Ammon's horn (tissue), 1 donor: ENCODE data around the gene NAALADL2.

ENCODE experiments used
- DNase-seq: peaks from one replicate; pipeline ENCODE4 v3.0.0-alpha.2; 2016; ENCODE audit warnings: low spot score

The NAALADL2 gene

DNA sequence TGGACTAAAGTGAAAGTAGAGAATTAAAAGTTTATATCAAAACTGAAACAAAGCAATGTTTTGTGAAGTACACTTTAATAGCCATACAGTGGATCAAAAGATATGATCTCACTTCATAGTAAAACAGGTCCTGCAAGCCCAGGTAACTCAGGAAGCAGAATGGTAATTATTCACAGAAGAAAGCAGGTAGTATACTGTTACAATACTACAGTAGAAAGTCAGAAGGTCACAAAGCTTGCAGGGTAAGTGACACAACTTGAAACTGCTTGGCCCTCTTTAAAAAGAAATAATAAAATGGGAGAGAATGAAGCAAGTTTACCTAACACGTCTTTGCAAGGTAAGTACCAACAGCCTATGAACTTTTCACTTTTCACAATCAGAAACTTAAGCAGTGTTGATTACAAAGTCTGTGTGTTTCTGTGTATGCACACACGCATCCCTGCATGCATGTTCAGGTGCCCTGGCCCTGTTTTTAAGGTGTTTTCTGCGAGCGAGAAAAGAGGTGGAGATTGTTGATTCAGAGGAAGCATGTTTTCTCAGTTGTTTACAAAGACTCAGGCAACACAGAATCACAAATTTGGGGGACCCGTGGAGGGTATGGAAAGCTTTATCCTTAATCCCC lies at the start of gene NAALADL2:
Gene NAALADL2, plus strand, starts transcription at position 221 of the 622 bp plus-strand sequence.
- no peak for DNase-seq

DNA sequence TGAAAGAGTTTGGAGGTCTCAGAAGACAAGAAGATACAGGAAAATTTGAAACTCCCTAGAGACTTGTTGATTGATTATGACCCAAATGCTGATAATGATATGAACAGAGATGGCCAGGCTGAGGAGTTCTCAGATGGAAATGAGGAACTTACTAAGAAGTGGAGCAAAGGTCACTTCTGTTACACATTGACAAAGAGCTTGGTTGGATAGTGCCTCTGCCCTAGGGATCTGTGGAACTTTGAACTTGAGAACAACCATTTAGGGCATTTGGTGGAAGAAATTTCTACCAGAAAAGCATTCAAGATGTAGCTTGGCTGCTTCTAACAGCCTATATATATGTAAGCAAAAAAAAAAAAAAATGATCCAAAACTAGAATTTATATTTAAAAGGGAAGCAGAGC lies 48.9 kb upstream of the NAALADL2 start:
- no peak for DNase-seq

DNA sequence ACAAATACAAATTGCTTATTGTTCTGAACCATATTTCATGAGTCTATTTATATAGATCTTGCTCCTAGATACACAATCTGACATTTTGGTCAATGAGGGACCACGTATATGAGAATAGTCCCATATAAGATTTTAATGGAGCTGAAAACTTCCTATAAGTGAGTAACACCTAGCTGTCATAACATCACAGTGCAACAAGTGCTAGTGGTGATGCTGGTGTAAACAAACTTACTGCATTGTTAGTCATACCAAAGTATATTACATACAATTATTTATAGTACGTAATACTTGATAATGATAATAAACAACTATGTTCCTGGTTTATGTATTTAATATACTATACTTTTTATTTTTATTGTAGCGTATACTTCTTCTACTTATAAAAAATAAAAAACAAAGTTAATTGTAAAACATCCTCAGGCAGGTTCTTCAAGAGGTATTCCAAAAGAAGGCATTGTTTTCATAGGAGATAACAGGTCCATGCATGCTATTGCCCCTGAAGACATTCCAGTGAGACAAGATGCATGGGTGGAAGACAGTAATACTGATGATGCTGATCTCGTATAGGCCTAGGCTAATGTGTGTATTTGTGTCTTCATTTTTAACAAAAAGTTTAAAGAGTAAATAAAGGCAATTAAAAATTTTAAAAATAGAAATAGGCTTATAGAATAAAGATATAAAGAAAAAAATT lies 46.8 kb upstream of the NAALADL2 start:
- no peak for DNase-seq

DNA sequence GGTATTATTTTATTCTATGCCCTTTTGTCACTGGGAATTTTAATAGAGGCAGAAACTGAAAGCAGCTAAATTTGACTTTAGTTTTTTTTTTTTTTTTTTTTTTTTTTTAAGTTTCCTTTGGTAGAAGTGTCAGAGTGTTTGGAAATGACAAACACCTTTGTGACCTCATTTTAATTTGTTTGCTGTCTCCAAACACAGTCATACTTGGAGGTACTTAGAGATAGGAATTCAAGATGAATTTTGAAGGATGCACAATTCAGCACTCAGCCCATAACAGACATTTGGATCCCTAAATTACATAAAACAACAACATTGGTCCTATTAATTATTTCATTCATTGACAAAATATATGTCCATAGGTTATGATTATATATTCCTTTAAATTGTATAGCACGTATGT lies 43.4 kb upstream of the NAALADL2 start:
- DNase-seq = no peak

DNA sequence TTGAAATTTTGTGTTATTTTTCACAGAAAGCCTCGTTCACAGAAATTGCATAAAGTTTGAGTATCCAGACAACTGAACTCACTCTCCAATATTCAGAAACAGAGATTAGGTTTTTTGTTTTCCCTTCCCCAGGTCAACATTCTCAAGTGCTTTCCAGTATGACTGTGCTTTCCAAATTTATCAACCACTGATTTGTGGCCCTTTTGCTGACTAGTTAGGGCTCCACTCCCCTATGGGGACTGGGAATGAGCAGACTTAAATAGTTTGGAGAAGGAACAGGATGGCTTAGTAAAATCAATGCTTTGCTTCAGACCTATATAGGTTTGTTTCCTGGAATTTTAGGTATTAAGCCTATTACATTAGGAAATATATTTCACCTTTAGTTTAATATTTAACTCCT lies 38.2 kb upstream of the NAALADL2 start:
- no peak for DNase-seq

DNA sequence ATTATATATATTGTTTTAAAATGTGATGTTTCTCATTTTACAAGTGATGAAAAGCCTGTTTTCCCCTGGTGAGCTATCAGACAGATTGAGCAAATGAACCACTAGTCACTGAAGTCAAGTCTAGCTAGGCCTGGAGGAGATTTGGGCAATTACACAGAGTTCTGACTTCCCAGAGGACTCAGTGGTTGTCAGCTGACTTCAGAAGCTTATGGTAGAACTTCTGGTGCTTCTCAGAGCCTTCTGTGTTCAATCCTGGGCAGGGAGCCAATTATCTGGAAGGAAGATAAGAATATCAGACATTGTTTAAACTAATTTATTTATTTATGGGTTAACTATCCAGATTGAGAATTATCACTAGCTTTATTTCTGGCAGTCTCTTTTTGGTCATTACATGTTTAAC lies 37.7 kb upstream of the NAALADL2 start:
- peak; percentile 39 for DNase-seq

DNA sequence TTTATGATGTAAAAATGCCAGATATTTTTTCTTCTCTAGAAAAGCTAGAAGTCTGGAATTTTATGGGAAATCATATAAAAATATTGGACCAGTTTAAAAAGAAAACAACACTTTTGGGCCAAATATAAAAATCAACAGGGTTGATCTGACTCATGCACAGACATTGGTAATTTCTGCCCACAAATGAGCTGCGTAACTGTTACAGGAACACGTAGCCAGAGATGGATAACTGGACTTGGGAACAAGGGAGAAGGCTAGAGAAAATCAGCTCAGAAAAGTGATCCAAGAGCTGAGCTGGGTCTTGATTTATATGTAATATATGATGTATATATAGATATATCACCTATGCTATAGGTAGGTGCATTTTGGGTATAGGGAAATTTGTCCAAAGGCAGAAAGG lies 36.8 kb upstream of the NAALADL2 start:
- DNase-seq = no peak

DNA sequence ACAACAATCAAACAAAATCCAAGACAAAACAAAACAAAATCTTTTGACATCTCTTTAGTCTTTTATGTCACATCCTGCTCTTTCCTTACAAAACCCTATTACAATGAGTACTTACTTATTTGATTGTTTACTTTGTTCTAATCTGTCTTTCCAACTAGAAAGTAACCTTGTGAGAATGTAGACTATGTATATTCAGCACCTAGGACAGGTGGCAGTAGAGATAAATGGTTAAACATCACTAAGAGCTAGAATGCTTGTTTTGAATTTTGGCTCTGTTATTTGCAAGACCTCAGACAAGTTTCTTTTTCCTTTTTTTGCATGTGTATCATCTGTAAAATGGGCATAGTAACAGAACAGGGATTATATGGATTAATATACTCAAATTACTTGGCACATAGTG lies 33.1 kb upstream of the NAALADL2 start:
- no peak for DNase-seq

DNA sequence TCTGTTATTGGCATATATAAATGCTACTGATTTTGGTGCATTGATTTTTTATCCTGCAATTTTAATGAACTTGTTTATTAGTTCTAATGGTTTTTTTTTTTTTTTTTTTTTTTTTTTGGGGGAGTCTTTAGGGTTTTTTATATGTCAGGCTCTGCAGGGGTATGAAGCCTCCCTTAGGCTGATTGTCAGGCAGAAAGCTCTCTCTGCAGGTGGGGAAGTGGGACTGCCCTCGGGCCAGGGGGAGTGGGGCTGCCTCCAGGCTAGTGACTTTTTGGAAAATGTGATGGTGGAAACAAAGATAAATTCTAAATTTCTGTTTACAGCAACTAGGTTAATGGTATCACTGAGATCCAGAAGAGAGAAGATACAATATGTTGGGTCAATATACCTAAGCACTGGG lies 14.4 kb upstream of the NAALADL2 start:
- DNase-seq = no peak

DNA sequence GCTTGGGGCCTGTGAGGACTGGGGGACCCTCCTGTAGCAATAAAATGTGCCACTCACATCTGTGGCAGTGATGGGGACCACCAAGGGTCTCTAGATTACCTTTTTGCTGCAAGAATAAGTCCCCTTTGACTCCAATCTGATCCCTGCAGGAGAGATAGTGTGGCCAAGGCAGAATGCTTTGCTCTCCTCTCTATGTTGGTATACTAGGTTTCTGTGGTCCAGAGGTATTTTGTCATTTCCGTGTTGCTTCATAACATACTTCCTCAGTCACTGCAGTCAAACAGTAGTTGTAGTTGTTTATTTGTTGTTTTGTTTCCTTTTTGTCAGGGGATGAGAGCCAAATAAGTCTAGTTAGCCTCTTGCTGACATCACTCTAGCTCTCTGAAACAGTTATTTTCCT lies 13.1 kb upstream of the NAALADL2 start:
- DNase-seq = no peak

DNA sequence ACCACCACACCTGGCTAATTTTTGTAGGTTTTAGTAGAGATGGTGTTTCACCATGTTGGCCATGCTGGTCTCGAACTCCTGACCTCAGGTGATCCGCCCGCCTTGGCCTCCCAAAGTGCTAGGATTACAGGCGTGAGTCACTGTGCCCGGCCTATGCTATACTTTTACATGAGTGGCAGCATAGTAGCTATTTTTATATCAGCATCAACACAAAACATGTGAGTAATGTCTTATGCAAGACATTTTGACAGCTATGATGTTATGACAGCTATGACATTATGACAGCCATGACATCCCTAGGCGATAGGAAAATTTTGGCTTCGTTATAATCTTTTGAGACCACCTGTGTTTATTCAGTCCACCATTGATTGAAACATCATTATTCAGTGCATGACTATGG lies 4.1 kb upstream of the NAALADL2 start:
- DNase-seq = no peak

DNA sequence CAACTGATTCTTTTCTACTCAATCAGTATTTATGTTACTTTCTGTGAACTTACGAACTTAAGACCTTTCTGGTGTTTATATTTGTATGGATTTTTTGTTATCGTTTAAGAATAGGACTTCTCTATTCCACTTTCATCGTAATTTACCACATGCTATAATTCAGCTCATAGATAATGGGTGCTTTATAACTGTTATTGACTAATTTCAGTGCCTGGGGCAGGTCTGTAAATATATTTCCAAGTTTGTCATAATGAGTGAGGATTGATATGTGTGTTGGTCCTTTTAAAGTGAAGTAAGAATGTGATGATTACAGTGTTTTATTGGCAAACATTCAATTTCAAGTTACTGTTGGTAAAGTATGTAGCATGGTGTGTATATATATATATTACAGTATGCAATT lies 1.8 kb upstream of the NAALADL2 start:
- no peak for DNase-seq

DNA sequence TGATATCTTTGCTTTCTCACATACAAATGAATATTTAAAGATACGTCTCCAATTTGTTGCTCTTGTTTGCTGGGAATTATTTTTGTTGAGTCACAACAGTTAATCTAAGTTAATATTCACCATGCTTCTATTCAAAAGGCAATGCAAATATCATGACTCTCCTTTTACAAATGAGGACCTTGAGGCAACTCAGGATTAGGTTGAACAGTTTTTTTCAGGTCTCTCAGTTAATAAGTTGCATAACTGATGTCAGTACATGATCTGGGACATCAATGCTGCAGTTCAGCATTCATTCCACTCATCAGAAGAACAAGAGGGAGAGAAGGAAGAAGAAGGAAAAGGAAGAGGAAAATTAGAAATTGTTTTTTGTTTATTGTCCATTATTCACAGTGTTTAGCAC lies 781 bp upstream of the NAALADL2 start:
- no peak for DNase-seq

DNA sequence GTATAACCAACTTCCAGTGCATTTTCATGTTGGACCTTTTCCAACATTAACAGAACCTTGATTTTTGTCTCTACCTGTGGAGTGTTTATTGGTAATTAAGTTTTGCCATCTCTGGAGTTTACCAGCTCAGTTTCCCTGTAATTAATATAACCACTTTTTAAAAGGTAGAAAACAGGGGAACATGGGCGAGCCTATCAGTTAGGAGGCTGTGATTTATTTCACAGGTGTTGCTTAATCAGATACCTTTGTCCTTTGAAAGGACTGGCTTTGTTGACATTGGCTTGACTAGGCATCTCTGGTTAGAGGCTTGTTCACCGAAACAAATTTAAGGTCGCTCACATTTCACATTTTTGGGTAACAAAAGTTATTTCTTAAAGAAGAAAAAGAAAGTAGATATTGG lies 622 bp downstream of the NAALADL2 start:
- no peak for DNase-seq

DNA sequence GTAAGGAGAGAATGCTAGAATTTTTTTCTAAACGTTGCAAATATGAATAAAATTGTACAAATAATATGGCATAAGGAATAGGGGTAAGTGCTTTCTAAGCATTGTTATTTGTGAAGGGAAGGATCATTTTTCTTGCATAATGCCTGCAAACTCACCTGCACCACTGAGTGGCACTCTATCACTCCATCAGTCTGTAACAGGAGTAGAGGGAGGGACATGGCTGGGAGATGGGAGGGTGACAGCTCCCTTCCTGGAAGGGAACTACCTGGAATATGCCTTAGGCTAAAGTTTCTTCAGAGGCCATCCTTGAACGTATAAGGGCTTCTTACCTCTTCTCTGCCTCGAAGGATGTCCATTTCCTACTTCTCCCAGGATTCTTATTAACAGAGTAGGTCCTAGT lies 3.0 kb downstream of the NAALADL2 start:
- DNase-seq = no peak

DNA sequence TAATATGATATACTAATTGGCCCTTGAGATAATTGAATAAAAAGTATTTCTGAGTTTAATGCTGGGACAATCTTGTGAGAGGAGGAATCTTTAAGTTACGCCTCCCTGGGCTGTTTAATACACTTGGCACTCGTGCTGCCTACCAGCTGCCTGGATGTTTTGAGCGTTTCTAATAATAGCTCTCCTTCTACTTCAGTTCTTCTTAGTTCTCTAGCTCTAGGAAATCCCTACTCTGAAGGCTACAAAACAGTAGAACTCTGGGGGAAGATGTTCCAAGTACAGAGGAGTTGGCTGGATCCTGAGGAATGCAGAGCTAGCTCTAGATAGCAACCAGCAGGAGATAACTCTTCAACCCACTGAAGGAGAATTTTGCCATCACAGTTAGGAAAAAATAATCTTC lies 3.5 kb downstream of the NAALADL2 start:
- DNase-seq = no peak

DNA sequence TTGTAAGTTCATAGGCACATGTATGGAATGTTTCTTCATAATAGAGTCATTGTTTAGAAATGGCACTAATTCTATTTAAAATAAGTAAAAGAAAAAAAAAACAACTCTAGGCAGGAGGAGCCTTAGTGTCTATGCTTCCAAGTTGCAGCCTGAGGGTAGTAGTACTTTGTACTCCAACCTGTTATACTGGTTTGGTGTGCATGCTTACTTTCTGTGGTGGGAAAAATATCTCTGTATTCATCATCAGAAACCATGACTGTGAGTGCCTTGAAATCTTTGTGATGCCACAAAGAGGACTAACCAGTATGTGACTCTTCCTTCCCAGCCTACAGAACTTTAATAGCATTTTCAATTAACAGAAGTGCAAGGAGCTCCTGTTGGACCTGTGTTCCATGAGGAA lies 4.4 kb downstream of the NAALADL2 start:
- DNase-seq = no peak

DNA sequence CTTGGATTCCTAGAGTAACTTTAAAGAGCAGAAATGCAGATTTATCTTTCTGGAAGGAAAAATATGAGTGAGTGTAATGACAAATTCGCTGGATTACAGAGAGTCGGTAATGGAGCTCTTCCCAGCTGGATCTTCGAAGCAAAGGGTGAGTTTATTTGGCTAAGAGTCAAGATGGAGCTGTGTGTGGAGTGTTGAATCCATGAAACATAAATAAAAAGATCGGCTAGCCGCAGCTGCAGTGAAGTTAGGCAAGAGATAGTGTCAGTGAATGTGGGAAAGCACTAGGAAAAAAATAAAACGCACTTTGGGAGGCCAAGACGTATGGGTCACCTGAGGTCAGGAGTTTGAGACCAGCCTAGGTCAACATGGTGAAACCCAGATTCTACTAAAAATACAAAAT lies 10.3 kb downstream of the NAALADL2 start:
- no peak for DNase-seq

DNA sequence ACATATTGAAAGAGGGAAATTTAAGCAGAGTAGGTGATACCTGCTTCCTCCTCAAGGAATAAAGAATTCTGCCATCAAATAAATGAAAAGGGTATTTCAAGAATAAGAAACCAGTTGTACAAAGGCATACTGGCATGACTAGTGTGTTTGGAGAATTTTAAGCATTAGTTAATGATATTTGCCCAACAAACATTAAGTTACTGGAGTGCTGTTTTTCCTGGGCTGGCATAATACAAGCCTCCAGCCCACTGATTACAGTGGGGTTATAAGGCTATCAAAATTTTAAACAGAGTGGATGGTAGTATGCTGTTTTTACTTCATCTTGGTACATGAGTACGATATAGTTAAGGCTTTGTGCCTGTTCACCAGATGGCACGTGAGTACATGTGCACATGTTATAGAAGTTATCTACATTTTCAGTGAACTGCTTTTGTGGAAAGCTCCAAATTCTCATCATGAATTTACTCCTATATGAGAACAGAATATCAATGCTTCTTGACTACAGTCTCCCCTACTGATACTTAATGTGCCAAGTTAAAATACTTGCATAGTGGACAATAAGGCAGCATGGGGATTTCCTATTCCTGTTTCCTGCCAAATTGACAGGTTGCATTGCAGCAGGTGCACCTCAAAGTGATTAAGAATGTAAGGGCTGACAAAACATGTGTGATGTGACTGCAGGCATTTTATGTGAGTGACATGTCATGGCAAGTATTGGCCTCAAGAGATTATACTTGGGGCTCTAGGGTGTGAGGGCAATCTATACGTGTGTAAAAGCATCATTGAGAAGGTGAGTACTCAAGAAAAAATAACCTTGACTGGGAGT lies 14.9 kb downstream of the NAALADL2 start:
- no peak for DNase-seq

DNA sequence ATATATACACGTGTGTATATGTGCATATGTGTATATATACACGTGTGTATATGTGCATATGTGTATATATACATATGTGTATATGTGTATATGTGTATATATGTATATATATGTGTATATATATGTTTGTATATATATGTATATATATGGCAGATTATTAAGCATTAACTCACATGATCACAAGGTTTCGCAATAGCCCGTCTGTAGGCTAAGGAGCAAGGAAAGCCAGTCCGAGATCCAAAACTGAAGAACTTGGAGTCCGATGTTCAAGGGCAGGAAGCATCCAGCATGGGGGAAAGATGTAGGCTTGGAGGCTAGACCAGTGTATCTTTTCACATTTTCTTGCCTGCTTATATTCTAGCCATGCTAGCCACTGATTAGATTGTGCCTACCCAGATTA lies 23.7 kb downstream of the NAALADL2 start:
- DNase-seq = no peak

DNA sequence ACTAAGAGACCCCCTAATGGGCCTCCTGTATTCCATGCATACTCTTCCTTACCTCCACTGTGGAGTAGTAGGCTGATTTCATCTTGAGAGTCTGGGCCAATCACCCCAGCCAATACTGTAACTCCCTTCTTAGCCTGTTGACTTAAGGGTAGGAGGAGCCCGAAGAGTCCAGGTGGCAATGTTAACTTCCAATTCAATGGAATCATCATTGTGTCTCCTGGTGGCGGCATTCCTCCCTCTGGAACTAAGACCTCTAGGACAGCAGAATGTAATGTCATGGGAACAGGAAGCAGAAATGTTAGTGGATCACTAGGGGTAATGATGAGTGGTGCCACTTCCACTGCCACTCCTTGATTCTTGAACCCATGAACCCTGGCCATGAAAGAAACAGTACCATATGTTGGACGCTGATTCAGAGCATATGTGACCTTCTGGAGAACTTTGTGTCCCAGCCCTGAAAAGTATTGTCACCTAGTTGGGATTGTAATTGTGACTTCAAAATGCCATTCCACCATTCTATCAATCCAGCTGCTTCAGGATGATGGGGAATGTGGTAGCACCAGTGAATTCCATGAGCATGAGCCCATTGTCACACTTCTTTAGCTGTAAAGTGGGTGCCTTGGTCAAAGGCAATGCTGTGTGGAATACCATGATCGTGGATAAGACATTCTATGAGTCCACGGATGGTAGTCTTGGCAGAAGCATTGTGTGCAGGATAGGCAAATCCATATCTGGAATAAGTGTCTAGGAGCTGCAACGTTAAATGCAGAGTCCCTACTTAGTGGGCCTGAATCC lies 24.9 kb downstream of the NAALADL2 start:
- DNase-seq = no peak

DNA sequence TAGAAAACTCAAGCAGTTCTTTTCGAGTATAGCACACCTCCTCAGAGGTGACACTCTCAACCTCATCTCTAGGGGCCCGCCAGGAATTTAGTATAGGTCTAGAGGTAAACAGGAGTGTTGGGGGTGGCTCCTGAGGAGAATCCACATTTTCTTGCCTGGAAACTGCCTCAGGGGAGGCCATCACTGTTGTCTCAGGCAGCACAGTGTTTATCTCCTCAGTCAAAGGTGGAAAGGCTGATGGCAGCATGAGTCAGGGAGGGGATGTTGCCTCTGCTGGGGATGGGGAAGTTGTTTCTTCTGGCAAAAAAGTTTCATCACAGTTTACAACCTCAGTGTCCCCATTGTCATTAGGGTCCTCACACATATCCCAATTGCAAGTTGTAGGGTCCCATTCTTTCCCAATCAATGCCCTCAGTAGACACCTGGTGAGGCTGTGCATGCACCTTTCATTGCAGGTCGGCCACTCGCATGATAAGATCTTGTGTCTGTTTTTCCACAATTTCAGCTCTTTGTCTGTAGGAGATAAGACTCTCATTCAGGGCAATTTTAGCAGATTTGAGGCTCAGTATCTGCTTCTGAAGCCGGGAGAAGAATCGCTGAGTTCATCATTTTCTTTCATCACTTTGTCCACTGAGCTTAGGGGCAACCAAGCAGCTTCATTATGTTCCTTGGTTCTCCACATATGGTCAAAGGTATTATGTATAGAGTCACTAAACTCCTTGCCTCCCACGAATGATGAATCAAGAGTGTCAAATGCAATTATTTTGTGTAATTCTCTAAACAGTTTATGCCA lies 25.8 kb downstream of the NAALADL2 start:
- no peak for DNase-seq
